Transverse colon (tissue), 3 donors: ENCODE measurements around the gene EPPIN.

ENCODE experiments used
- CTCF ChIP-seq, 5 experiments: fragments of 200-600 bp in 3 of 5; fragments of 450-650 bp in 2 of 5; sonication (generic) in 3 of 5; IDR thresholded peaks; 1 replicate in 2 of 5; 2 replicates in 3 of 5; pipeline ENCODE4 v1.5.1; 2016 to 2017; ENCODE audit warnings: antibody characterized with exemption in 5 of 5, inconsistent platforms in 3 of 5, mild to moderate bottlenecking in 2 of 5, moderate library complexity in 1 of 5
- EP300 ChIP-seq: sonication (generic); formaldehyde crosslinking; IDR thresholded peaks from one replicate; pipeline ENCODE4 v1.6.1; 2017; ENCODE audit warnings: antibody characterized with exemption, low read depth
- POLR2A ChIP-seq: fragments of 450-650 bp; IDR thresholded peaks from one replicate; pipeline ENCODE4 v1.6.1; 2016; ENCODE audit warnings: antibody characterized with exemption, mild to moderate bottlenecking, moderate library complexity

GRCh38 chr20:45510242-45510862 is 36.8 kb downstream of the EPPIN start:
- TF ChIP-seq CTCF (IDR thresholded peaks at IDR 0.05), result no peak
- no peak for TF ChIP-seq POLR2A
- TF ChIP-seq EP300, result no peak
